GM21381 (cell line): ENCODE data around the gene COL18A1.
"Not testable (repeated sequence)": the region's sequence is repeated elsewhere in the genome, so short reads cannot be mapped to it uniquely, and the experiment has no call there.

Source experiments
- ATAC-seq: cut with Tn5 transposase; IDR thresholded peaks from one replicate; pipeline ENCODE4 v1.9.1; 2021; ENCODE audit warnings: mild to moderate bottlenecking, moderate library complexity; ENCODE audit not compliant: unreplicated experiment

COL18A1 gene

GRCh38 chr21:45423968-45424853, 19.2 kb downstream of the COL18A1 start:
- no peak for ATAC-seq

GRCh38 chr21:45424854-45425795, 20.2 kb downstream of the COL18A1 start:
- no peak for ATAC-seq

GRCh38 chr21:45427331-45428271, 22.6 kb downstream of the COL18A1 start:
- ATAC-seq: no peak

GRCh38 chr21:45428534-45428933, 23.6 kb downstream of the COL18A1 start:
- ATAC-seq: no peak

- no peak for ATAC-seq
These were observed 24.5 kb downstream of the COL18A1 start for GRCh38 chr21:45429221-45430175.

- no peak for ATAC-seq
These were observed 25.8 kb downstream of the COL18A1 start for GRCh38 chr21:45430521-45431501.

- no peak for ATAC-seq
These were observed 27.0 kb downstream of the COL18A1 start for GRCh38 chr21:45431781-45432572.

- no peak for ATAC-seq
These were observed 27.8 kb downstream of the COL18A1 start for GRCh38 chr21:45432575-45433255.

- no peak for ATAC-seq
These were observed 28.3 kb downstream of the COL18A1 start for GRCh38 chr21:45433301-45433700.

GRCh38 chr21:45433911-45434644, 29.1 kb downstream of the COL18A1 start:
- ATAC-seq: no peak

GRCh38 chr21:45434645-45435217, 29.8 kb downstream of the COL18A1 start:
- no peak for ATAC-seq

- ATAC-seq: no peak
These were observed 30.5 kb downstream of the COL18A1 start for GRCh38 chr21:45435405-45435981.

GRCh38 chr21:45436351-45437065, 31.5 kb downstream of the COL18A1 start:
- no peak for ATAC-seq

GRCh38 chr21:45437844-45438243, 32.9 kb downstream of the COL18A1 start:
- not testable (repeated sequence) for ATAC-seq
